C4-2B (cell line): Measurements from ENCODE around the gene ZNF716.
"Not testable (repeated sequence)": the region's sequence is repeated elsewhere in the genome, so short reads cannot be mapped to it uniquely, and the experiment has no call there.

ENCODE experiments used
- ZFX ChIP-seq: fragments of 450-650 bp; IDR thresholded peaks from 2 replicates; pipeline ENCODE4 v1.6.1; 2017
- TF ChIP-seq, protein P1 (sequence below): fragments of 450-650 bp; conservative IDR thresholded peaks from 2 replicates; pipeline ENCODE4 v1.5.1; 2017; ENCODE audit warnings: mild to moderate bottlenecking

DNA sequence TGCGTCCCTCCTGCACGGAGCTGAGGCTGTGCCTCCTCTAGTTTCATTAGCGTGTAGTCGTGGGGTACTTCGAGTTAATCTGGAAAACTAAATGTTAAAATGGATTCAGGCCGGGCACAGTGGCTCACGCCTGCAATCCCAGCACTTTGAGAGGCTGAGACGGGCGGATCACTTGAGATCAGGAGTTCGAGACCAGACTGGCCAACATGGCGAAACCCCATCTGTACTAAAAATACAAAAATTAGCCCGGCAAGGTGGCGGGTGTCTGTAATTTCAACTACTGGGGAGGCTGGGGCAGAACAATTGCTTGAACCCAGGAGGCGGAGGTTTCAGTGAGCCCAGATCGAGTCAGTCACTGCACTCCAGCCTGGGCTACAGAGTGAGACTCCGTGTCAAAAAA is 46.9 kb upstream of the ZNF716 start:
- TF ChIP-seq, protein P1, sequence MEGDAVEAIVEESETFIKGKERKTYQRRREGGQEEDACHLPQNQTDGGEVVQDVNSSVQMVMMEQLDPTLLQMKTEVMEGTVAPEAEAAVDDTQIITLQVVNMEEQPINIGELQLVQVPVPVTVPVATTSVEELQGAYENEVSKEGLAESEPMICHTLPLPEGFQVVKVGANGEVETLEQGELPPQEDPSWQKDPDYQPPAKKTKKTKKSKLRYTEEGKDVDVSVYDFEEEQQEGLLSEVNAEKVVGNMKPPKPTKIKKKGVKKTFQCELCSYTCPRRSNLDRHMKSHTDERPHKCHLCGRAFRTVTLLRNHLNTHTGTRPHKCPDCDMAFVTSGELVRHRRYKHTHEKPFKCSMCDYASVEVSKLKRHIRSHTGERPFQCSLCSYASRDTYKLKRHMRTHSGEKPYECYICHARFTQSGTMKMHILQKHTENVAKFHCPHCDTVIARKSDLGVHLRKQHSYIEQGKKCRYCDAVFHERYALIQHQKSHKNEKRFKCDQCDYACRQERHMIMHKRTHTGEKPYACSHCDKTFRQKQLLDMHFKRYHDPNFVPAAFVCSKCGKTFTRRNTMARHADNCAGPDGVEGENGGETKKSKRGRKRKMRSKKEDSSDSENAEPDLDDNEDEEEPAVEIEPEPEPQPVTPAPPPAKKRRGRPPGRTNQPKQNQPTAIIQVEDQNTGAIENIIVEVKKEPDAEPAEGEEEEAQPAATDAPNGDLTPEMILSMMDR: not testable (repeated sequence)
- TF ChIP-seq ZFX: not testable (repeated sequence)
